PC-9 (cell line): ENCODE measurements around the gene DLGAP4. TPM values are rescaled to one million over a fixed set of nuclear protein-coding genes. Genes with fewer than 3 reads are reported as not detected.

Experiments used
- BruUV-seq: library from RNA; stranded (reverse); fragments of 400-500 nt; replicated peaks from 2 replicates; lab custom pipeline; 2021; lab: Mats Ljungman, UMichigan
- CTCF ChIA-PET: fragments of 300-600 bp; sonication (Branson Sonifier 250); formaldehyde crosslinking; loops from one replicate; lab custom pipeline; 2022; ENCODE audit warnings: antibody characterized with exemption; lab: Charles Lee
- POLR2A ChIA-PET: fragments of 300-600 bp; sonication (Branson Sonifier 250); formaldehyde crosslinking; loops from one replicate; lab custom pipeline; 2022; ENCODE audit warnings: antibody characterized with exemption; ENCODE audit not compliant: unreplicated experiment; lab: Charles Lee
- DNase-seq, 2 experiments: peaks; one replicate each; pipeline versions ENCODE4 v3.0.0 to v3.0.0-alpha.2; 2015 to 2022; ENCODE audit warnings: mixed read lengths in 1 of 2
- H2AFZ ChIP-seq: fragments of 200-600 bp; sonication (generic); 2 replicates; pipeline ENCODE4 v1.8.1; 2017; ENCODE audit warnings: antibody characterized with exemption
- H3F3A ChIP-seq: fragments of 200-600 bp; sonication (generic); 2 replicates; pipeline ENCODE4 v1.8.1; 2017; ENCODE audit warnings: antibody characterized with exemption, mild to moderate bottlenecking, low read depth; ENCODE audit not compliant: insufficient read depth
- H3K27ac ChIP-seq: fragments of 200-600 bp; sonication (generic); 2 replicates; pipeline ENCODE4 v1.6.1; 2016; ENCODE audit warnings: mixed run types
- H3K27me3 ChIP-seq: fragments of 200-600 bp; sonication (generic); 2 replicates; pipeline ENCODE4 v1.6.1; 2016; ENCODE audit warnings: low read depth, mixed run types; ENCODE audit not compliant: insufficient read depth
- H3K36me3 ChIP-seq: fragments of 200-600 bp; sonication (generic); 2 replicates; pipeline ENCODE4 v1.6.1; 2016; ENCODE audit warnings: low read depth, mixed run types
- H3K4me1 ChIP-seq: fragments of 200-600 bp; sonication (generic); replicated peaks from 2 replicates; pipeline ENCODE4 v1.6.1; 2016; ENCODE audit warnings: mixed run types; ENCODE audit not compliant: insufficient read depth
- H3K4me2 ChIP-seq: fragments of 200-600 bp; sonication (generic); 2 replicates; pipeline ENCODE4 v1.6.1; 2017; ENCODE audit warnings: mixed run types
- H3K4me3 ChIP-seq: fragments of 200-600 bp; sonication (generic); 2 replicates; pipeline ENCODE4 v1.6.1; 2016; ENCODE audit warnings: mixed run types
- H3K79me2 ChIP-seq: fragments of 200-600 bp; sonication (generic); 2 replicates; pipeline ENCODE4 v1.6.1; 2017; ENCODE audit warnings: low read depth, mixed run types
- H3K9me2 ChIP-seq: fragments of 200-600 bp; sonication (generic); 2 replicates; pipeline ENCODE4 v1.8.1; 2017; ENCODE audit warnings: mild to moderate bottlenecking; ENCODE audit not compliant: insufficient read depth
- H3K9me3 ChIP-seq: fragments of 200-600 bp; sonication (generic); 2 replicates; pipeline ENCODE4 v1.8.1; 2016; ENCODE audit warnings: low read depth; ENCODE audit not compliant: insufficient read depth
- H4K20me1 ChIP-seq: fragments of 200-600 bp; sonication (generic); 2 replicates; pipeline ENCODE4 v1.8.1; 2017; ENCODE audit not compliant: insufficient read depth
- EZH2 ChIP-seq: fragments of 200-600 bp; sonication (generic); IDR thresholded peaks from 2 replicates; pipeline ENCODE4 v1.8.0; 2017; ENCODE audit warnings: antibody characterized with exemption, low read depth
- intact Hi-C: fragments of 100-400 bp; cut with micrococcal nuclease; formaldehyde crosslinking; loops from one replicate; pipeline ENCODE4 v1.10.0; 2022; ENCODE audit not compliant: unreplicated experiment
- total RNA-seq: library from RNA; stranded (reverse); gene quantifications from 2 replicates; pipeline ENCODE4 v1.2.3, GENCODE V29; 2021
- TF ChIP-seq, protein P1 (sequence below): fragments of 200-600 bp; sonication (generic); conservative IDR thresholded peaks from 2 replicates; pipeline ENCODE4 v1.6.1; 2017; ENCODE audit warnings: mixed run types, antibody characterized with exemption, mild to moderate bottlenecking, moderate library complexity

DLGAP4 gene
- total RNA-seq, 1 experiment from 2014 or later = 62.6 TPM

DNA sequence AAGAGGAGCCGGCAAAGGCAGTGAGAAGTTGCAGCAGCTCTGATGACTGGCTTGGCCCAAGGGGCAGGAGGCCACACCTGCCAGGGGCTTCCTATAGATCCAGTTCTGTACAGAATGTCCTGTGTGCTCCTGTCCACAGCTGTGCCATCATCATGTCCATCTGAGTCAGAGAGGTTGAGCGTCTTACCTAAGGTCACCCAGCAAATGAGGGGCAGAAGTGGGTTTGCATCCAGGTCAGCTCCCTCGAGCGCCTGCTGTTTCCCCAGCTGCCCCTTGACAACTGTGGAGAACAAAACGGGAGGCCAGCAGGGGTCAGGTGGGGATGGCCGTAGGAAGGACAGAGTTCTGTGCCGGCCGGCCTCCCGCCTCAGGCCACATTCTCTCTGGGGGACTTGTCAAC, 47.6 kb downstream of the DLGAP4 start:
- H3K27ac ChIP-seq = no peak overlapping the region
- CTCF ChIA-PET = no interaction called here

DNA sequence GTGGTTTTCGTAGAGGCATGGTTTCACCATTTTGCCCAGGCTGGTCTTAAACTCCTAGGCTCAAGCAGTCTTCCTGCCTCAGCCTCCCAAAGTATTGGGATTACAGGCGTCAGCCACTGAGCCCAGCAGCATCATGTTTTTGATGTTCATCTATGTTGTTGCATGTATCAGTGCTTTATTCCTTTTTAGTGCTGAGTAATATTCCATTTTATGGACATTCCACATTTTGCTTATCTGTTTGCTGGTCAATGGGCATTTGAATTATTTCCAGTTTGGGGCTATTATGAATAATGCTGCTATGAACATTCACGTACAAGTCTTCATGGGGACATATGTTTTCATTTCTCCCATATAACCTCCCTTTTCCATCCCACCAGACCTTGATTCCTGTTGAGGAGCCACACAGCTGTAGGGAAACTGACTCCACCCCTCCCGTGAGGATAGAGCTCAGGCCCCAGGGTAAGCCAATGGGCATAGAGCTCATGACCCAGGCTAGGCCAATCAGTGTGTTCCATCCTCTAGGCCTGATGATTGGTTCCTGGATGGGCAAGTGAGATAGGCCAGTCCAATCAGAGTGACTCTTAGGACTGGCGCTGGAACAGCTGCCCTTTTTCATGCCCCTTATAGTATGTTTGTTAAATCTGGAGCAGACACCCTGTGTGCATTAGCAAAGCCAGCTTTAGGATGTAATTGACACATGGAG, 49.5 kb downstream of the DLGAP4 start:
- ChIA-PET CTCF (no interaction called here), POLR2A (no interaction called here)
- no peaks in the 10 kb centered on the region for H3K79me2 ChIP-seq
- no peaks in the 10 kb centered on the region for H3K27me3 ChIP-seq
- H3K9me2 ChIP-seq = no peaks in the 10 kb centered on the region
- no TSS peak for BruUV-seq
- 0 out of 2 replicates have a peak, but pooled peaks cover 7% of the 10 kb centered on the region for H3K4me1 ChIP-seq
- H3K36me3 ChIP-seq = no peaks in the 10 kb centered on the region
- no peak overlapping the region for H3K27ac ChIP-seq
- TF ChIP-seq, protein P1, sequence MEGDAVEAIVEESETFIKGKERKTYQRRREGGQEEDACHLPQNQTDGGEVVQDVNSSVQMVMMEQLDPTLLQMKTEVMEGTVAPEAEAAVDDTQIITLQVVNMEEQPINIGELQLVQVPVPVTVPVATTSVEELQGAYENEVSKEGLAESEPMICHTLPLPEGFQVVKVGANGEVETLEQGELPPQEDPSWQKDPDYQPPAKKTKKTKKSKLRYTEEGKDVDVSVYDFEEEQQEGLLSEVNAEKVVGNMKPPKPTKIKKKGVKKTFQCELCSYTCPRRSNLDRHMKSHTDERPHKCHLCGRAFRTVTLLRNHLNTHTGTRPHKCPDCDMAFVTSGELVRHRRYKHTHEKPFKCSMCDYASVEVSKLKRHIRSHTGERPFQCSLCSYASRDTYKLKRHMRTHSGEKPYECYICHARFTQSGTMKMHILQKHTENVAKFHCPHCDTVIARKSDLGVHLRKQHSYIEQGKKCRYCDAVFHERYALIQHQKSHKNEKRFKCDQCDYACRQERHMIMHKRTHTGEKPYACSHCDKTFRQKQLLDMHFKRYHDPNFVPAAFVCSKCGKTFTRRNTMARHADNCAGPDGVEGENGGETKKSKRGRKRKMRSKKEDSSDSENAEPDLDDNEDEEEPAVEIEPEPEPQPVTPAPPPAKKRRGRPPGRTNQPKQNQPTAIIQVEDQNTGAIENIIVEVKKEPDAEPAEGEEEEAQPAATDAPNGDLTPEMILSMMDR = no peak
- TF ChIP-seq EZH2 = no peak
- no peak overlapping the region for H3K4me2 ChIP-seq
- intact Hi-C loops = no loop called here
- no peak overlapping the region for H3K4me3 ChIP-seq
- H2AFZ ChIP-seq = no peak overlapping the region
- no peak for DNase-seq
- no peaks in the 10 kb centered on the region for H3K9me3 ChIP-seq
- peaks cover 4% of the 10 kb centered on the region; the same call in 1 of the 2 replicates for H3F3A ChIP-seq
- H4K20me1 ChIP-seq = no peaks in the 10 kb centered on the region

More for the DNA sequence above, 47.6 kb downstream of the DLGAP4 start:
- H3K79me2 ChIP-seq = no peaks in the 10 kb centered on the region
- H3K36me3 ChIP-seq = no peaks in the 10 kb centered on the region
- no peak overlapping the region for H3K4me3 ChIP-seq
- H3K27me3 ChIP-seq = no peaks in the 10 kb centered on the region
- peaks cover 12% of the 10 kb centered on the region; the same call in 1 of the 2 replicates for H3F3A ChIP-seq
- no peak for DNase-seq
- no peak overlapping the region for H3K4me2 ChIP-seq
- POLR2A ChIA-PET = no interaction called here
- intact Hi-C loops = no loop called here
- 0 out of 2 replicates have a peak, but pooled peaks cover 7% of the 10 kb centered on the region for H3K4me1 ChIP-seq
- no peaks in the 10 kb centered on the region for H3K9me2 ChIP-seq
- no peaks in the 10 kb centered on the region for H3K9me3 ChIP-seq
- BruUV-seq = no TSS peak
- no peaks in the 10 kb centered on the region for H4K20me1 ChIP-seq
- H2AFZ ChIP-seq = no peak overlapping the region
- TF ChIP-seq EZH2 = no peak
- TF ChIP-seq, protein P1 = no peak

DNA sequence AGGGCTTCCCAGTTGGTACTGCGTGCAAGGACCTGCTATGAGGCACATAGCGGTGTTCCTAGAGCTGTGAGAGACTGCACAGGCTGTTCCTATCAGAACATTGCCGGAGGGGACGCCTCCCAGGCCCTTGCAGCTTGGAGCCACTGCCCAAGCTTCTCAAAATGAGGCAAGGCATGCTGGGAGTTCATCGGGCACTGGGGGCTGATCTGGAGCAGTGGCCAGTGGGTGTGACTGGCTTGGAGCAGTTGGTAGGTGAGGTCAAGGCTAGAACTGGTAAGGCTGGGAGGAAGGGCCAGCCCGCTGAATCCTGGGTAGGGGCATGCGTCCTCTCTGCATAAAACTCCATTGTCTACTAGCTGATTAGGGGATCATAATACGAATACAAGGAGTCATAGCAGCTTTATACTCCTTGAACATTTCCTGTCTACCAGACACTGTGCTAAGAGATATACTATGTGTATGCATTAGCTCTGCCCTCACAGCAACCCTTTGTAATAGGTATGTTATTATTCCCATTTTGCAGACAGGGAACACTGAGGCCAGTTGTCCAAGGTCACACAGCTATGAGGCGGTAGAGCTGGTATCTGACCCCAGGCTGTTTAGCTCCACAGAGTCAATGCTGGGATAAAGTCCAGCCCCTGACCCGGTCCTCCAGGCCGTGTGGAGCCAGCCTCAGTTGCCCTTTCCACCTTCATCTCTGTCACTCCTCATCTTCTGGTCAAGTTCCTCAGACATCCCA, 53.7 kb downstream of the DLGAP4 start:
- intact Hi-C loops = no loop called here
- no peak overlapping the region for H3K27ac ChIP-seq
- TF ChIP-seq, protein P1 = no peak
- TF ChIP-seq EZH2 = no peak
- no peak overlapping the region for H3K4me3 ChIP-seq
- no peaks in the 10 kb centered on the region for H3K9me2 ChIP-seq
- POLR2A ChIA-PET = no interaction called here
- no peak overlapping the region for H3K4me2 ChIP-seq
- H2AFZ ChIP-seq = no peak overlapping the region
- no peaks in the 10 kb centered on the region for H3K9me3 ChIP-seq
- H3K79me2 ChIP-seq = no peaks in the 10 kb centered on the region
- CTCF ChIA-PET = interaction anchor here (0.6 kb wide), 1 partner anchor 60 kb away, joined by 3 read pairs; no protein-coding TSS in a partner anchor
- H4K20me1 ChIP-seq = no peaks in the 10 kb centered on the region
- H3F3A ChIP-seq = no peaks in the 10 kb centered on the region
- DNase-seq = no peak
- H3K36me3 ChIP-seq = no peaks in the 10 kb centered on the region
- no TSS peak for BruUV-seq
- no peaks in the 10 kb centered on the region for H3K4me1 ChIP-seq
- peaks cover 13% of the 10 kb centered on the region; the same call in 1 of the 2 replicates for H3K27me3 ChIP-seq
